ENCODE data around the gene ZBP1.

ZBP1 gene

DNA sequence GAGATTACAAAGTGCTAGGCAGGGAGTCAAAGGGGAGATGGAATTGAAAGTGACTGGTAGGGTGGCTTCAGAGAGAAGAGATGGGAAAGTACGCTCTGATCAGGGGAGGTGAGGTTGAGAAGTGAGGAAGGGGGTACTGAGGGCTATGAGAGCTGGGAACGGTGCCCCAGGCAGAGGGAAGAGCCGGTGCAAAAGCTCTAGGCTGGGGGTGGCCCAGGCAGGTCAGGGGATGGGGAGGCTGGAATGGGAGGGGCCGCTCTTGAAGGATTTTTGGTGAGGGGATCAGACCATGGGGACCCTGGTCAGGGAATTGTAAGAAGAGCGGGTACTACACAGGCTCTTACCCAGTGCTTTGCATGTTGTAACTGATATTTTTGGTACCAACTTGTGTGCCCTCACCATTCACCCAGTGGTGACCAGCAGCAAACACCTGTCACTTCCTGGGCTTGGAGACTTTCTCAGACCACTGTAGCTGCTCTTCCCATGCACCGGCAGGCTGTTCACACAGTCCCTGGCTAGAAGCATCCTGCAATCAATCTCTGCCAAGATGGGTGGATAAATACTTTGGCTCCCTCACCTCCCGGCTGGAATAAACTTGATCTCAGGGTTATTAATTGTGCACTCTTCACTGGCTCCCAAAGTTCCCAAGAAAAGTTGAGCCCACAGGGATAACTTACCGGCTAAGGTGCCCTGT lies 35.3 kb downstream of the ZBP1 start:
- peaks cover 3 to 4% of the 10 kb centered on the region in 2 donors for H3K4me1 ChIP-seq (ENCODE audit: control insufficient read depth in 2 of 2, insufficient read depth in 1 of 2, low read depth in 1 of 2, low read length in 2 of 2)
- no CpG with 5 or more reads among the region's 8 CpGs for WGBS, 2 donors (ENCODE audit: extremely low coverage in 2 of 2, insufficient read length in 2 of 2, insufficient replicate concordance in 1 of 2)

DNA sequence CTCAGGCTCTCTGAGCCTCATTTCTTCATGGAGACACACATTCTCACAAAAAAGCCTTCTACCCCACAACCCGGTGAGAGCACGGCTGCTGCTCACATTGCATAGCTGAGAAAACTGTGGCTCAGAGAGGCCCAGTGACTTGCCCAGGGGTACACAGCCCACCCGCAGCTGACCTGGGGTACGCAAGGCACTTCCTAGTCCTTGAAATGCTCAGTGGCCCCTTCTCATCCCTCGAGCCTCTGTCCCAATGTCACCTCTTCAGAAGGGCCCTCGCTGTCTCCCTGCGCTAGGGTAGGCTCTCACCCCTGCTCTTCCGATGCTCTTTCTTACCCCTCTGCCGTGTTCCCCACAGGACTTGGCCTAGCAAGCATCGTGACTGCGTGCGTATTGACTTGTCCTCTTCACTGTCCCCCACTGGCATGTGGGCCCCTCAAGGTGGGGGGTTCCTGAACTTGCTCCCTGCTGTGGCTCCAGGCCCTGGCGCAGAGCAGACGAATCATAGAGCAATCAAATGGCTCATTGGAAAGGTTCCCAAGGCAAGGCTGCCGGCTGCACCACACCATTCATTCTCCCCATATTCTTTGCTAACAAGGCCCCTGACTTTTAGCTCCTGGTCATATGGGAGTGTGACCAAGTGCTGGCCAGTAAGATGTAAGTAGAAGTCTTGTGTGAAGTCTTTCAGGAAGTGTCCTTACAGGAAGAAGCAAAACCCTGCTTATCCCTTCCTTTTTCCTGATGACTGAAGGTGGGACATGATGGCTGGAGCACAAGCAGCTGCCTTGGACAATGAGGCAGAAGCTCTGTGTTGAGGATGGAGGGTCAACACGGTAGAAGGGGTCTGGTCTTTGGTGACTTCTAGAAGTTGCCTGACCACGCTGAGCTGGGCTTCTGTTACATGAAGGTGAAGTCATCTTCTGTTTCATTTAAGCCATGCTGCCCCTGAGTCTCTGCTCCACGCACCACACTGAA lies 36.7 kb downstream of the ZBP1 start:
- Histone ChIP-seq H3K79me1 (ENCODE audit: low read depth, low read length) (peaks cover 3% of the 10 kb centered on the region), H4K8ac (ENCODE audit: low read depth, low read length) (peak overlapping the region; percentile 45), H3K18ac (ENCODE audit: low read length) (peak overlapping the region; percentile 20), H3K27me3 (ENCODE audit: control insufficient read depth in 3 of 3, insufficient read depth in 3 of 3, low read depth in 1 of 3, low read length in 3 of 3) (peaks cover 0 to 41% (median 0%) of the 10 kb centered on the region in 3 experiments), H3K36me3 (replicated peaks in 1 of 2; ENCODE audit: control insufficient read depth in 2 of 2, insufficient read depth in 2 of 2, low read length in 2 of 2) (no peaks in the 10 kb centered on the region), H2BK12ac (ENCODE audit: low read length) (no peak overlapping the region), H3K4me3 (ENCODE audit: low read length in 2 of 2) (no peak overlapping the region), H3K27ac (replicated peaks; ENCODE audit: low read length) (no peak overlapping the region), H3K14ac (ENCODE audit: low read length) (no peak overlapping the region), H3K4ac (ENCODE audit: low read length) (no peak overlapping the region), H2BK5ac (ENCODE audit: low read length) (no peak overlapping the region), H3K9me3 (replicated peaks in 1 of 2; ENCODE audit: control insufficient read depth in 2 of 2, insufficient read depth in 1 of 2, low read depth in 1 of 2, low read length in 2 of 2) (peaks cover 0 to 6% of the 10 kb centered on the region in 2 donors), H3K4me1 (ENCODE audit: control insufficient read depth in 2 of 2, insufficient read depth in 1 of 2, low read depth in 1 of 2, low read length in 2 of 2) (peaks cover 3 to 4% of the 10 kb centered on the region in 2 donors), H2AFZ (ENCODE audit: low read length) (peak overlapping the region; percentile 51), H3K9ac (ENCODE audit: low read depth, low read length, poor library complexity) (no peak overlapping the region), H2AK5ac (ENCODE audit: low read depth, low read length) (peak overlapping the region; percentile 43), H3K23ac (ENCODE audit: low read depth, low read length, poor library complexity) (no peak overlapping the region), H3K4me2 (ENCODE audit: insufficient read depth, low read length, poor library complexity, severe bottlenecking) (no peak overlapping the region), H4K91ac (ENCODE audit: low read depth, low read length, poor library complexity) (no peak overlapping the region), H2BK15ac (ENCODE audit: low read length) (peak overlapping the region; percentile 8), H2BK120ac (ENCODE audit: low read depth, low read length) (no peak overlapping the region)
- DNase-seq (ENCODE audit: low spot score), result no peak
- WGBS, 2 donors (ENCODE audit: extremely low coverage in 2 of 2, insufficient read length in 2 of 2, insufficient replicate concordance in 1 of 2), result no CpG with 5 or more reads among the region's 18 CpGs

More for the DNA sequence above, 35.3 kb downstream of the ZBP1 start:
- Histone ChIP-seq H3K14ac (ENCODE audit: low read length) (no peak overlapping the region), H4K91ac (ENCODE audit: low read depth, low read length, poor library complexity) (no peak overlapping the region), H2BK120ac (ENCODE audit: low read depth, low read length) (no peak overlapping the region), H3K9ac (ENCODE audit: low read depth, low read length, poor library complexity) (no peak overlapping the region), H3K4me3 (ENCODE audit: low read length in 2 of 2) (no peak overlapping the region), H2BK15ac (ENCODE audit: low read length) (no peak overlapping the region), H3K27me3 (ENCODE audit: control insufficient read depth in 3 of 3, insufficient read depth in 3 of 3, low read depth in 1 of 3, low read length in 3 of 3) (peaks cover 0 to 28% (median 0%) of the 10 kb centered on the region in 3 experiments), H2BK12ac (ENCODE audit: low read length) (no peak overlapping the region), H3K27ac (replicated peaks; ENCODE audit: low read length) (no peak overlapping the region), H3K23ac (ENCODE audit: low read depth, low read length, poor library complexity) (no peak overlapping the region), H3K4ac (ENCODE audit: low read length) (no peak overlapping the region), H2BK5ac (ENCODE audit: low read length) (no peak overlapping the region), H4K8ac (ENCODE audit: low read depth, low read length) (no peak overlapping the region), H3K4me2 (ENCODE audit: insufficient read depth, low read length, poor library complexity, severe bottlenecking) (no peak overlapping the region), H2AFZ (ENCODE audit: low read length) (no peak overlapping the region), H3K9me3 (replicated peaks in 1 of 2; ENCODE audit: control insufficient read depth in 2 of 2, insufficient read depth in 1 of 2, low read depth in 1 of 2, low read length in 2 of 2) (peaks cover 0 to 6% of the 10 kb centered on the region in 2 donors), H3K36me3 (replicated peaks in 1 of 2; ENCODE audit: control insufficient read depth in 2 of 2, insufficient read depth in 2 of 2, low read length in 2 of 2) (no peaks in the 10 kb centered on the region), H2AK5ac (ENCODE audit: low read depth, low read length) (no peak overlapping the region), H3K79me1 (ENCODE audit: low read depth, low read length) (peaks cover 3% of the 10 kb centered on the region), H3K18ac (ENCODE audit: low read length) (no peak overlapping the region)
- DNase-seq (ENCODE audit: low spot score), result no peak

DNA sequence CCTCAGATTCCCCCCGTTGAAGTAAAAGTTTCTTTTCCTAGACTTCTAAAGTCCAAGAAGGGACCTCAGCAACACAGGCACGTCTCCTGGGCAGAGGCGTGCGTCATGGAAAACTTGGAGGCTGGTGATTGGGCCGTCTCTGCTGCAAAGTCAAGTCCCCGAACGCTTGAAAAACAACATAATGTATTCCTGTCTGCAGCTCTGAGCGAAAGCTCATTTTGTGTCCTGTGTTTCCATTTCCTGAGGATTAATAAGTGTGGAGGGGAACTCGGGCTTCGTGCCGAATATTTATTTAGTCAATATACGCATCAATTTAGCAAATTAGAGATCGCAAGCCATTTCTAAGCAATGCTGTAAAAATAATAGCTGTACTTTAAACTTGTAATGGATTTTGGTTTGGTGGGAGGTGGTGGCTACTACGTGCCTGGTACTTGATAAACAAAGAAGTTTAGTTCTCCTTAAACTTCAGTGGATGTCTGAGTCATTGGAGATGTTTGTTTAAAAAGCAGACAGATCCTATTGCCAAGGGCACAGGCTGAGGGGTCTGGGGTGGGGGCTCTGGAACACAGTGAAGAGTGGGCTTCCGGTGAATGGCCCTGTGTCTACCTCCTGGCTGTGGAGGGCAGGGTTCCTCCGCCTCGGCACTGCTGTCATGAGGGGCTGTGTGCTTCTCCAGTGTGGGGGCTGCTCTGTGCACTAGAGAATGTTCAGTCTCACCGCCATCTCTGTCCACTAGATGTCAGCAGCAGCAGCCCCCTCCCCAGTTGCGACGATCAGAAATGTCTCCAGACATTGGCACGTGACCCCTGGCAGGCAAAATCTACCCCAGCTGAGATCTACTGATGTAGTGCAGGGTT lies 37.6 kb downstream of the ZBP1 start:
- no peak overlapping the region for H2BK120ac ChIP-seq (ENCODE audit: low read depth, low read length)
- H2AFZ ChIP-seq (ENCODE audit: low read length), result peak overlapping the region; percentile 51
- no peak overlapping the region for H3K27ac ChIP-seq (replicated peaks; ENCODE audit: low read length)
- peaks cover 0 to 46% (median 0%) of the 10 kb centered on the region in 3 experiments for H3K27me3 ChIP-seq (ENCODE audit: control insufficient read depth in 3 of 3, insufficient read depth in 3 of 3, low read depth in 1 of 3, low read length in 3 of 3)
- no peak overlapping the region for H3K14ac ChIP-seq (ENCODE audit: low read length)
- H4K8ac ChIP-seq (ENCODE audit: low read depth, low read length), result no peak overlapping the region
- H3K23ac ChIP-seq (ENCODE audit: low read depth, low read length, poor library complexity), result no peak overlapping the region
- no peak overlapping the region for H3K4me2 ChIP-seq (ENCODE audit: insufficient read depth, low read length, poor library complexity, severe bottlenecking)
- WGBS, 2 donors (ENCODE audit: extremely low coverage in 2 of 2, insufficient read length in 2 of 2, insufficient replicate concordance in 1 of 2), result no CpG with 5 or more reads among the region's 21 CpGs
- H3K18ac ChIP-seq (ENCODE audit: low read length), result no peak overlapping the region
- no peaks in the 10 kb centered on the region for H3K36me3 ChIP-seq (replicated peaks in 1 of 2; ENCODE audit: control insufficient read depth in 2 of 2, insufficient read depth in 2 of 2, low read length in 2 of 2)
- no peak overlapping the region for H2BK12ac ChIP-seq (ENCODE audit: low read length)
- H3K79me1 ChIP-seq (ENCODE audit: low read depth, low read length), result peaks cover 3% of the 10 kb centered on the region
- H3K4ac ChIP-seq (ENCODE audit: low read length), result no peak overlapping the region
- no peak overlapping the region for H2AK5ac ChIP-seq (ENCODE audit: low read depth, low read length)
- DNase-seq (ENCODE audit: low spot score), result no peak
- H2BK5ac ChIP-seq (ENCODE audit: low read length), result no peak overlapping the region
- H3K4me1 ChIP-seq (ENCODE audit: control insufficient read depth in 2 of 2, insufficient read depth in 1 of 2, low read depth in 1 of 2, low read length in 2 of 2), result peaks cover 3 to 4% of the 10 kb centered on the region in 2 donors
- no peak overlapping the region for H2BK15ac ChIP-seq (ENCODE audit: low read length)
- no peak overlapping the region for H3K9ac ChIP-seq (ENCODE audit: low read depth, low read length, poor library complexity)
- peaks cover 0 to 5% of the 10 kb centered on the region in 2 donors for H3K9me3 ChIP-seq (replicated peaks in 1 of 2; ENCODE audit: control insufficient read depth in 2 of 2, insufficient read depth in 1 of 2, low read depth in 1 of 2, low read length in 2 of 2)
- no peak overlapping the region for H3K4me3 ChIP-seq (ENCODE audit: low read length in 2 of 2)
- no peak overlapping the region for H4K91ac ChIP-seq (ENCODE audit: low read depth, low read length, poor library complexity)

Measured in neuronal stem cell (in vitro differentiated cells).